Endodermal cell (in vitro differentiated cells): ENCODE results near the gene ZBTB20. TPM values are rescaled to one million over a fixed set of nuclear protein-coding genes. Genes with fewer than 3 reads are reported as not detected.
A peak's percentile ranks its signal among the peaks of the same experiment; 100 is the strongest.

ENCODE experiments used
- DNase-seq: peaks from one replicate; pipeline ENCODE4 v3.0.0-alpha.2; 2017
- H3K27ac ChIP-seq: 2 replicates; pipeline ENCODE4 v1.5.1; 2013; ENCODE audit warnings: mild to moderate bottlenecking, low read depth, low read length, moderate library complexity
- H3K27me3 ChIP-seq: 2 replicates; pipeline ENCODE4 v1.6.1; 2013; ENCODE audit warnings: mild to moderate bottlenecking, low read length, moderate library complexity; ENCODE audit not compliant: insufficient read depth, control insufficient read depth, poor library complexity, severe bottlenecking
- H3K36me3 ChIP-seq: 2 replicates; pipeline ENCODE4 v1.7.0; 2013; ENCODE audit warnings: mild to moderate bottlenecking, low read length, moderate library complexity; ENCODE audit not compliant: control insufficient read depth, insufficient read depth
- H3K4me1 ChIP-seq: one replicate; pipeline ENCODE4 v1.7.0; 2013; ENCODE audit warnings: low read length; ENCODE audit not compliant: control insufficient read depth, insufficient read depth
- H3K4me3 ChIP-seq: 2 replicates; pipeline ENCODE4 v1.5.1; 2013; ENCODE audit warnings: mild to moderate bottlenecking, low read length, moderate library complexity
- H3K9ac ChIP-seq: 2 replicates; pipeline ENCODE4 v1.6.1; 2013; ENCODE audit warnings: mild to moderate bottlenecking, low read length, moderate library complexity; ENCODE audit not compliant: poor library complexity, severe bottlenecking; ENCODE audit errors: extremely low read depth
- H3K9me3 ChIP-seq: 2 replicates; pipeline ENCODE4 v1.6.1; 2013; ENCODE audit warnings: mild to moderate bottlenecking, low read length, moderate library complexity; ENCODE audit not compliant: control insufficient read depth
- H3K27ac Mint-ChIP-seq: 2 replicates; pipeline ENCODE4 v1.8.0; 2020; ENCODE audit warnings: mixed read lengths
- H3K27me3 Mint-ChIP-seq: 2 replicates; pipeline ENCODE4 v1.8.0; 2021; ENCODE audit warnings: mild to moderate bottlenecking, mixed read lengths; ENCODE audit not compliant: insufficient read depth
- H3K36me3 Mint-ChIP-seq: 2 replicates; pipeline ENCODE4 v1.8.0; 2020; ENCODE audit warnings: low read depth, mixed read lengths
- H3K4me1 Mint-ChIP-seq: 2 replicates; pipeline ENCODE4 v1.8.0; 2020; ENCODE audit warnings: mixed read lengths
- H3K4me3 Mint-ChIP-seq: 2 replicates; pipeline ENCODE4 v1.8.0; 2020; ENCODE audit warnings: mild to moderate bottlenecking, moderate library complexity, mixed read lengths
- H3K9me3 Mint-ChIP-seq: 2 replicates; pipeline ENCODE4 v1.8.0; 2020; ENCODE audit warnings: mild to moderate bottlenecking, mixed read lengths
- CTCF ChIP-seq: fragments of 200-600 bp; sonication (generic); conservative IDR thresholded peaks from 2 replicates; pipeline ENCODE4 v1.5.0; 2021; ENCODE audit warnings: antibody characterized with exemption, mild to moderate bottlenecking
- WGBS, 2 experiments: methylation state at CpG; one replicate each; pipeline versions ENCODE4 v1.1.5 to v1.1.7; 2013; ENCODE audit warnings: missing lambda C conversion rate in 2 of 2, mixed read lengths in 1 of 2; ENCODE audit not compliant: insufficient coverage in 1 of 2, insufficient read length in 1 of 2; 5-methylcytosine and 5-hydroxymethylcytosine counted together
- long read RNA-seq, 4 experiments: library from polyadenylated mRNA in 2 of 4; library from RNA in 1 of 4; library from capped mRNA in 1 of 4; stranded (forward) in 3 of 4; unstranded in 1 of 4; transcript quantifications; one replicate each; pipeline ENCODE4 v2.0.0, GENCODE V29; 2020 to 2021; ENCODE audit warnings: inconsistent platforms in 1 of 4
- polyA plus RNA-seq, 2 experiments: library from polyadenylated mRNA; stranded (reverse); fragments of 50-300 nt; gene quantifications; one replicate each; pipeline ENCODE4 v1.2.3, GENCODE V29; 2013
- total RNA-seq, 2 donors: library from RNA; stranded (reverse); fragmentation: NEBNext Ultra II Directional in 1 of 2; extraction: Animal tissue kit (Norgen Biotek cat#: 25700) in 1 of 2; gene quantifications; 2 replicates in 1 of 2; 3 replicates in 1 of 2; pipeline ENCODE4 v1.2.1, GENCODE V29; 2021

Gene ZBTB20
- 1 to 10 TPM; 1.6 to 2.9 TPM for total RNA-seq
- polyA plus RNA-seq (2013, experiment 1 of 2), result 4.8 TPM
- polyA plus RNA-seq (2013, experiment 2 of 2), result 6.8 TPM
- long read RNA-seq, experiment 1, result 0 reads
- long read RNA-seq, experiment 2, partial matches to known transcripts, result 0 of 5 reads
- long read RNA-seq, experiment 2, other reads (novel, unspliced or antisense), result 5 of 5 reads
- long read RNA-seq, experiment 3, partial matches to known transcripts, result 0 of 3 reads
- long read RNA-seq, experiment 3, other reads (novel, unspliced or antisense), result 3 of 3 reads
- long read RNA-seq, experiment 4, partial matches to known transcripts, result 0 of 3 reads
- long read RNA-seq, experiment 4, other reads (novel, unspliced or antisense), result 3 of 3 reads

- WGBS, 2 experiments, result 0% methylated on average over 9 to 53 of the region's 72 CpGs
- peaks cover 7% of the 10 kb centered on the region for H3K9me3 ChIP-seq
- H3K9ac ChIP-seq, result peak within 1 kb of the TSS; percentile 63
- no peaks in the 10 kb centered on the region for H3K36me3 Mint-ChIP-seq
- peak within 1 kb of the TSS; percentile 88 for H3K4me3 ChIP-seq
- H3K27me3 Mint-ChIP-seq, result no peaks in the 10 kb centered on the region
- no peaks in the 10 kb centered on the region for H3K36me3 ChIP-seq
- peak within 1 kb of the TSS; percentile 97 for H3K27ac ChIP-seq
- no peaks in the 10 kb centered on the region for H3K4me1 ChIP-seq
- no peak for TF ChIP-seq CTCF
- peaks cover 2% of the 10 kb centered on the region for H3K4me1 Mint-ChIP-seq
- H3K27ac Mint-ChIP-seq, result peak within 1 kb of the TSS; percentile 95
- peaks cover 1% of the 10 kb centered on the region for H3K9me3 Mint-ChIP-seq
- no peaks in the 10 kb centered on the region for H3K27me3 ChIP-seq
- DNase-seq, result peak; percentile 87
- H3K4me3 Mint-ChIP-seq, result peak within 1 kb of the TSS; percentile 87
Observed at GRCh38 chr3:115146418-115147328, at the start of gene ZBTB20. Gene ZBTB20, minus strand, starts transcription at chr3:115147288.

GRCh38 chr3:115194476-115194875, 47.4 kb upstream of the ZBTB20 start:
- 92 to 97% methylated on average over 2 to 4 of the region's 4 CpGs for WGBS, 2 experiments
- H3K9me3 ChIP-seq, result peaks cover 42% of the 10 kb centered on the region
- Mint-ChIP-seq H3K36me3 (peaks cover 2% of the 10 kb centered on the region), H3K27me3 (no peaks in the 10 kb centered on the region), H3K27ac (no peak overlapping the region), H3K4me1 (no peaks in the 10 kb centered on the region), H3K4me3 (no peak overlapping the region), H3K9me3 (peaks cover 27% of the 10 kb centered on the region)
- no peaks in the 10 kb centered on the region for H3K36me3 ChIP-seq
- no peak for DNase-seq
- TF ChIP-seq CTCF, result no peak
- no peak overlapping the region for H3K9ac ChIP-seq
- H3K27me3 ChIP-seq, result no peaks in the 10 kb centered on the region
- H3K27ac ChIP-seq, result no peak overlapping the region
- H3K4me3 ChIP-seq, result no peak overlapping the region
- no peaks in the 10 kb centered on the region for H3K4me1 ChIP-seq

GRCh38 chr3:115190747-115191146, 43.7 kb upstream of the ZBTB20 start:
- Mint-ChIP-seq H3K4me1 (peaks cover 8% of the 10 kb centered on the region), H3K27me3 (no peaks in the 10 kb centered on the region), H3K4me3 (no peak overlapping the region), H3K9me3 (peaks cover 38% of the 10 kb centered on the region), H3K36me3 (peaks cover 2% of the 10 kb centered on the region), H3K27ac (no peak overlapping the region)
- no peak overlapping the region for H3K9ac ChIP-seq
- no peak for TF ChIP-seq CTCF
- no peaks in the 10 kb centered on the region for H3K4me1 ChIP-seq
- H3K27me3 ChIP-seq, result no peaks in the 10 kb centered on the region
- H3K9me3 ChIP-seq, result peaks cover 63% of the 10 kb centered on the region
- H3K27ac ChIP-seq, result no peak overlapping the region
- DNase-seq, result no peak
- peak overlapping the region; percentile 2 for H3K4me3 ChIP-seq
- no peaks in the 10 kb centered on the region for H3K36me3 ChIP-seq
